Panc1 (cell line): Measurements from ENCODE around the gene SSUH2. TPM values are rescaled to one million over a fixed set of nuclear protein-coding genes. Genes with fewer than 3 reads are reported as not detected.

Source experiments
- ATAC-seq: fragments of 200-7000 bp; cut with Tn5 transposase; 2 replicates; pipeline ENCODE4 v1.9.1; 2020; ENCODE audit warnings: mild to moderate bottlenecking, moderate library complexity
- BruUV-seq: library from RNA; stranded (reverse); fragments of 400-500 nt; replicated peaks from 2 replicates; lab custom pipeline; 2021; lab: Mats Ljungman, UMichigan
- CTCF ChIA-PET: fragments of 300-600 bp; sonication (Branson Sonifier 250); formaldehyde crosslinking; loops from one replicate; lab custom pipeline; 2022; ENCODE audit warnings: antibody characterized with exemption; lab: Charles Lee
- POLR2A ChIA-PET: fragments of 300-600 bp; sonication (Branson Sonifier 250); formaldehyde crosslinking; loops from one replicate; lab custom pipeline; 2022; ENCODE audit warnings: antibody characterized with exemption; lab: Charles Lee
- DNase-seq: peaks from one replicate; pipeline ENCODE4 v3.0.0-alpha.2; 2010; ENCODE audit warnings: low read depth, low spot score
- H3K27ac ChIP-seq: 2 replicates; pipeline ENCODE4 v1.5.1; 2011; ENCODE audit warnings: mild to moderate bottlenecking, low read length, inconsistent platforms
- H3K27me3 ChIP-seq: fragments of 200-500 bp; sonication (Bioruptor generic); 2 replicates; pipeline ENCODE4 v1.6.0; 2014; ENCODE audit warnings: low read length, inconsistent platforms; ENCODE audit not compliant: control insufficient read depth, insufficient read depth
- H3K36me3 ChIP-seq: fragments of 200-500 bp; sonication (Bioruptor generic); 2 replicates; pipeline ENCODE4 v1.5.1; 2014; ENCODE audit warnings: inconsistent platforms, mild to moderate bottlenecking, low read length, moderate library complexity; ENCODE audit not compliant: control insufficient read depth, insufficient read depth
- H3K4me1 ChIP-seq: 2 replicates; pipeline ENCODE4 v1.5.1; 2011; ENCODE audit warnings: inconsistent platforms, mild to moderate bottlenecking, low read length, moderate library complexity; ENCODE audit not compliant: control insufficient read depth, insufficient read depth
- H3K4me3 ChIP-seq, 2 experiments: 2 replicates each; pipeline ENCODE4 v1.5.1; 2011 to 2012; ENCODE audit warnings: low read depth in 2 of 2, low read length in 2 of 2, mild to moderate bottlenecking in 2 of 2, inconsistent platforms in 1 of 2, moderate library complexity in 1 of 2
- H3K9me3 ChIP-seq: fragments of 200-500 bp; sonication (Bioruptor generic); 2 replicates; pipeline ENCODE4 v1.5.1; 2014; ENCODE audit warnings: low read depth, mild to moderate bottlenecking, inconsistent platforms, low read length, moderate library complexity; ENCODE audit not compliant: control insufficient read depth, insufficient read depth
- POLR2AphosphoS5 ChIP-seq: IDR thresholded peaks from 2 replicates; pipeline ENCODE4 v1.6.1; 2012; ENCODE audit warnings: mild to moderate bottlenecking, low read depth, low read length, moderate library complexity
- SIN3A ChIP-seq: IDR thresholded peaks from 2 replicates; pipeline ENCODE4 v1.6.1; 2012; ENCODE audit warnings: low read depth, mild to moderate bottlenecking, low read length, moderate library complexity, borderline replicate concordance; ENCODE audit not compliant: insufficient read depth
- TCF7L2 ChIP-seq: IDR thresholded peaks from 2 replicates; pipeline ENCODE4 v1.6.1; 2011; ENCODE audit warnings: mild to moderate bottlenecking, low read depth, low read length, inconsistent platforms
- in situ Hi-C: cut with HindIII; loops from 2 replicates; pipeline ENCODE4 v1.10.0; 2016; ENCODE audit warnings: low sequenced_read_pairs, low pct_unique_long_range_greater_than_20kb
- intact Hi-C: fragments of 100-400 bp; cut with micrococcal nuclease; formaldehyde crosslinking; loops from one replicate; pipeline ENCODE4 v1.10.0; 2022; ENCODE audit not compliant: unreplicated experiment
- total RNA-seq: library from RNA; stranded (reverse); gene quantifications from one replicate; pipeline ENCODE4 v1.2.1, GENCODE V29; 2021; ENCODE audit not compliant: unreplicated experiment
- TF ChIP-seq, protein P1 (sequence below): fragments of 450-650 bp; IDR thresholded peaks from 2 replicates; pipeline ENCODE4 v1.5.1; 2017; ENCODE audit warnings: mild to moderate bottlenecking
- TF ChIP-seq, protein P2 (sequence below), 2 experiments: IDR thresholded peaks; 2 replicates each; pipeline ENCODE4 v1.6.1; 2011 to 2012; ENCODE audit warnings: low read depth in 2 of 2, control low read depth in 1 of 2, low read length in 1 of 2, mild to moderate bottlenecking in 1 of 2, moderate library complexity in 1 of 2; ENCODE audit not compliant: insufficient read depth in 1 of 2

SSUH2 gene
- total RNA-seq, 1 experiment from 2014 or later: not detected

DNA sequence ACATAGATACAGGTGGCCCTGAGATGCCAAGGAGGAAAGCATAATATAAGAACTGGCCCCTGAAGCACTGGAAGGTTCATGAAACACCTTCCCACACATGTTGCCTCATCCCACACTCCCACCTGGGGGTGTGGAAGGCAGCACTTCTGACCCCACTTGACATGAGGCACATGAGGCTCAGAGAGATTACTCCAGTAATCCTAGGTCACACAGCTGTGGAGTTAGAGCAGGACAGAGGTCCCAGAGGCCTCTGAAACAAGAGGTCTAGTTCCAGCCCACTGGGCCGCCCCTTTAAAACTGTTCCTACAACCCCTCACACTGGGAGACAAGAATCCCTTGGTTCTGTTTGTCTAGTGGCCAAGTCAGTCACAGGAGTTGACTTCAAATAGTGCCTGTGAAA lies 7.2 kb downstream of the SSUH2 start:
- in situ Hi-C loops: no loop called here
- no TSS peak for BruUV-seq
- TF ChIP-seq POLR2AphosphoS5: no peak
- intact Hi-C loops: no loop called here
- Histone ChIP-seq H3K36me3 (no peaks in the 10 kb centered on the region), H3K27me3 (no peaks in the 10 kb centered on the region), H3K9me3 (no peaks in the 10 kb centered on the region), H3K4me1 (no peaks in the 10 kb centered on the region), H3K4me3 (no peak overlapping the region), H3K27ac (no peak overlapping the region)
- ChIA-PET CTCF (no interaction called here), POLR2A (no interaction called here)
- no peak for DNase-seq
- ATAC-seq: no peak

DNA sequence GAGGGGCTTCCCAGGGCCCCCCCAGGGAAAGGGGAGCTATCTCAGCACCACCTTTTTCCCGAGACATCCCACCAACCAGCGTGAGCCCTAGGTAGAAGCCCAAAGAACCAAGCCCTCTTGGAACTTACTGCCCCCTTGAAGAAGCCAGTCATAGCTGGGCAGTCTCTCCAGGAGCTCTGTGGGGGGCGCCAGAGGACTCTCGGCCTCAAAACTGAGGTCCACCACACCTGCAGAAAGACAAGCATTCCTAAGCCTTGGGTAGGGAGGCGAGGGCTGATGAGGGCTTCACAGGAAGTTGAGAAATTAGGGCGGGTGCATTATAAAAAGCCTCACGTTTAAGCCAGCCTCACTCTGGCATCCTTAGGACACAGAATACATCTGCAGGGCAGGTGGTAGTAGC lies 9.0 kb downstream of the SSUH2 start:
- Histone ChIP-seq H3K4me3 (no peak overlapping the region), H3K27ac (no peak overlapping the region), H3K4me1 (no peaks in the 10 kb centered on the region), H3K9me3 (no peaks in the 10 kb centered on the region), H3K36me3 (no peaks in the 10 kb centered on the region), H3K27me3 (no peaks in the 10 kb centered on the region)
- intact Hi-C loops: no loop called here
- DNase-seq (no peak), ATAC-seq (no peak)
- no TSS peak for BruUV-seq
- ChIA-PET POLR2A (no interaction called here), CTCF (no interaction called here)
- in situ Hi-C loops: no loop called here
- TF ChIP-seq POLR2AphosphoS5 (no peak), SIN3A (no peak), TCF7L2 (no peak)
- TF ChIP-seq, protein P1, sequence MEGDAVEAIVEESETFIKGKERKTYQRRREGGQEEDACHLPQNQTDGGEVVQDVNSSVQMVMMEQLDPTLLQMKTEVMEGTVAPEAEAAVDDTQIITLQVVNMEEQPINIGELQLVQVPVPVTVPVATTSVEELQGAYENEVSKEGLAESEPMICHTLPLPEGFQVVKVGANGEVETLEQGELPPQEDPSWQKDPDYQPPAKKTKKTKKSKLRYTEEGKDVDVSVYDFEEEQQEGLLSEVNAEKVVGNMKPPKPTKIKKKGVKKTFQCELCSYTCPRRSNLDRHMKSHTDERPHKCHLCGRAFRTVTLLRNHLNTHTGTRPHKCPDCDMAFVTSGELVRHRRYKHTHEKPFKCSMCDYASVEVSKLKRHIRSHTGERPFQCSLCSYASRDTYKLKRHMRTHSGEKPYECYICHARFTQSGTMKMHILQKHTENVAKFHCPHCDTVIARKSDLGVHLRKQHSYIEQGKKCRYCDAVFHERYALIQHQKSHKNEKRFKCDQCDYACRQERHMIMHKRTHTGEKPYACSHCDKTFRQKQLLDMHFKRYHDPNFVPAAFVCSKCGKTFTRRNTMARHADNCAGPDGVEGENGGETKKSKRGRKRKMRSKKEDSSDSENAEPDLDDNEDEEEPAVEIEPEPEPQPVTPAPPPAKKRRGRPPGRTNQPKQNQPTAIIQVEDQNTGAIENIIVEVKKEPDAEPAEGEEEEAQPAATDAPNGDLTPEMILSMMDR: no peak
- TF ChIP-seq, protein P2, sequence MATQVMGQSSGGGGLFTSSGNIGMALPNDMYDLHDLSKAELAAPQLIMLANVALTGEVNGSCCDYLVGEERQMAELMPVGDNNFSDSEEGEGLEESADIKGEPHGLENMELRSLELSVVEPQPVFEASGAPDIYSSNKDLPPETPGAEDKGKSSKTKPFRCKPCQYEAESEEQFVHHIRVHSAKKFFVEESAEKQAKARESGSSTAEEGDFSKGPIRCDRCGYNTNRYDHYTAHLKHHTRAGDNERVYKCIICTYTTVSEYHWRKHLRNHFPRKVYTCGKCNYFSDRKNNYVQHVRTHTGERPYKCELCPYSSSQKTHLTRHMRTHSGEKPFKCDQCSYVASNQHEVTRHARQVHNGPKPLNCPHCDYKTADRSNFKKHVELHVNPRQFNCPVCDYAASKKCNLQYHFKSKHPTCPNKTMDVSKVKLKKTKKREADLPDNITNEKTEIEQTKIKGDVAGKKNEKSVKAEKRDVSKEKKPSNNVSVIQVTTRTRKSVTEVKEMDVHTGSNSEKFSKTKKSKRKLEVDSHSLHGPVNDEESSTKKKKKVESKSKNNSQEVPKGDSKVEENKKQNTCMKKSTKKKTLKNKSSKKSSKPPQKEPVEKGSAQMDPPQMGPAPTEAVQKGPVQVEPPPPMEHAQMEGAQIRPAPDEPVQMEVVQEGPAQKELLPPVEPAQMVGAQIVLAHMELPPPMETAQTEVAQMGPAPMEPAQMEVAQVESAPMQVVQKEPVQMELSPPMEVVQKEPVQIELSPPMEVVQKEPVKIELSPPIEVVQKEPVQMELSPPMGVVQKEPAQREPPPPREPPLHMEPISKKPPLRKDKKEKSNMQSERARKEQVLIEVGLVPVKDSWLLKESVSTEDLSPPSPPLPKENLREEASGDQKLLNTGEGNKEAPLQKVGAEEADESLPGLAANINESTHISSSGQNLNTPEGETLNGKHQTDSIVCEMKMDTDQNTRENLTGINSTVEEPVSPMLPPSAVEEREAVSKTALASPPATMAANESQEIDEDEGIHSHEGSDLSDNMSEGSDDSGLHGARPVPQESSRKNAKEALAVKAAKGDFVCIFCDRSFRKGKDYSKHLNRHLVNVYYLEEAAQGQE (IDR thresholded peaks at IDR 0.05; ENCODE audit: insufficient read depth in 1 of 2, low read depth in 2 of 2, low read length in 1 of 2): no peak

DNA sequence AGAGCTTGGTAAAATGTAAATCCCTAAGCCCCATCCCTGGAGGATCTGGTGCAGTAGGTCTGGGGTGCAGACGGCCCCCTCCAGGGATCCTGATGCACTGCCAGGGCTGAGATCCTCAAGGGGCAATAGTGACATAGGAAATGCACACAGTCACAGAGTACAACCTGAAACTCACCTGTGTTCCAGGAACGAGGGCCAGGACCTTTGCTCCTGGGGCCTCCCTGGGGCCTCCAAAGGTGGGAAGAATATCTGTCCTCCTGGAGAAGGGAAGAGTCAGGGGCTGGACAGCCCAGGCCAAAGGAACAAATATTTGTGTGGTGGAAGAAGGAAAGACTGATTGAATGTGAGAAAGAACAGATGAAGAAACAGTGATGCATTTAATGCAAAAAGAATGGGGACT lies 9.5 kb downstream of the SSUH2 start:
- TF ChIP-seq SIN3A (no peak), TCF7L2 (no peak), POLR2AphosphoS5 (no peak)
- TF ChIP-seq, protein P1: no peak
- TF ChIP-seq, protein P2 (IDR thresholded peaks at IDR 0.05; ENCODE audit: insufficient read depth in 1 of 2, low read depth in 2 of 2, low read length in 1 of 2): no peak
- intact Hi-C loops (no loop called here), in situ Hi-C loops (no loop called here)
- H3K9me3 ChIP-seq: no peaks in the 10 kb centered on the region
- H3K27me3 ChIP-seq: no peaks in the 10 kb centered on the region
- H3K4me3 ChIP-seq: no peak overlapping the region
- BruUV-seq: no TSS peak
- no peaks in the 10 kb centered on the region for H3K36me3 ChIP-seq
- H3K4me1 ChIP-seq: peaks cover 1% of the 10 kb centered on the region; the same call in 1 of the 2 replicates
- ATAC-seq: no peak
- ChIA-PET POLR2A (no interaction called here), CTCF (interaction anchor here (0.6 kb wide), 1 partner anchor 26 kb away, joined by 3 read pairs; no protein-coding TSS in a partner anchor)
- no peak for DNase-seq
- H3K27ac ChIP-seq: no peak overlapping the region
